ENCODE data around the gene FERD3L.

DNA sequence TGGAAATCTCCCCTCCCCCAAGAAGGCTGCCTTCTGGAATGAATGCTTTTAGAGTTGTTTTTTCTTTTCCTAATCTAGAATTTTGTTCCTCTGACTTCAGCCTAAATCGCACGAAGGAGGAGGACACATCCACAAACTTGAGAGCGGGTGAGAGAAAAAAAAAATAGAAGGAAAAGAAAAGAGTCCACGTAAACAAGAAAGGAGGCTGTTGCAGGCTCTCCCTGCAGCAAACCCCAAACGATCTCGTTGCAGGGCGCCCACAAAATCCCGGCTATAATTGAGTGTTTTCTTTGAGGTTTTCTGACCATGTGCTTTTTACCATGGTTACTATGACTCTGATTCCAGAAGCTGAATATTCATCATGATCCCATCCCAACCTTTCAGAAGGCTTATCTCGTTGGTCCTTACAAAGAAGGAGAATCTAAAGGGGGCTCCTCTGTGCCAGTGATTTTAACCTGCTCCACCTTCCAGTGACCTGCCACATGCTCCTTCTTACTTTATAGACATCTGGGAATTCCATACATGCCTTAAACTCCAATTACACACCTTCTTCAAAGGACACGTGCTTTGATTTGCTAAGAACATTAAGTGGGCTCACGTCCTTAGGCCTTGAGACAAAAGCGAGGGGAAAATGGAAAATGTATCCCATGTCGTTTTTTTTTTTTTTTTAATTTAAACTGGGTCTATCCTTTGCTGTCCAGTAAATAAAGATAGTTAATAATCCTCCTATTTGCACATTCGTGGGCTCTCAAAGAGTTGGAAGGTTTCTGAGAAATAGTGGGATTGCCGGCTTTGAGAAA lies 33.5 kb downstream of the FERD3L start:
- TF ChIP-seq, protein P1, sequence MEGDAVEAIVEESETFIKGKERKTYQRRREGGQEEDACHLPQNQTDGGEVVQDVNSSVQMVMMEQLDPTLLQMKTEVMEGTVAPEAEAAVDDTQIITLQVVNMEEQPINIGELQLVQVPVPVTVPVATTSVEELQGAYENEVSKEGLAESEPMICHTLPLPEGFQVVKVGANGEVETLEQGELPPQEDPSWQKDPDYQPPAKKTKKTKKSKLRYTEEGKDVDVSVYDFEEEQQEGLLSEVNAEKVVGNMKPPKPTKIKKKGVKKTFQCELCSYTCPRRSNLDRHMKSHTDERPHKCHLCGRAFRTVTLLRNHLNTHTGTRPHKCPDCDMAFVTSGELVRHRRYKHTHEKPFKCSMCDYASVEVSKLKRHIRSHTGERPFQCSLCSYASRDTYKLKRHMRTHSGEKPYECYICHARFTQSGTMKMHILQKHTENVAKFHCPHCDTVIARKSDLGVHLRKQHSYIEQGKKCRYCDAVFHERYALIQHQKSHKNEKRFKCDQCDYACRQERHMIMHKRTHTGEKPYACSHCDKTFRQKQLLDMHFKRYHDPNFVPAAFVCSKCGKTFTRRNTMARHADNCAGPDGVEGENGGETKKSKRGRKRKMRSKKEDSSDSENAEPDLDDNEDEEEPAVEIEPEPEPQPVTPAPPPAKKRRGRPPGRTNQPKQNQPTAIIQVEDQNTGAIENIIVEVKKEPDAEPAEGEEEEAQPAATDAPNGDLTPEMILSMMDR (conservative IDR thresholded peaks at IDR 0.05 in 1 of 2, IDR thresholded peaks at IDR 0.05 in 1 of 2; ENCODE audit: extremely low read depth in 1 of 2, insufficient read depth in 1 of 2, low read depth in 1 of 2, low read length in 2 of 2) = no peak
- peak; percentile 23 for TF ChIP-seq EZH2 (IDR thresholded peaks at IDR 0.05; ENCODE audit: borderline replicate concordance, low read length)
